Ovary (tissue), 3 donors: ENCODE results near the gene PADI2.

Source experiments
- CTCF ChIP-seq, 3 donors: fragments of 450-650 bp in 2 of 3; fragments of 200-600 bp in 1 of 3; IDR thresholded peaks; one replicate each; pipeline versions ENCODE4 v1.5.1 to v1.8.0; 2016 to 2022; ENCODE audit warnings: antibody characterized with exemption in 3 of 3, mild to moderate bottlenecking in 1 of 3
- POLR2A ChIP-seq: fragments of 450-650 bp; IDR thresholded peaks from one replicate; pipeline ENCODE4 v1.6.1; 2017; ENCODE audit warnings: antibody characterized with exemption, mild to moderate bottlenecking, moderate library complexity
- donor health status: DM: no; HTN: no; CAD: no.

- TF ChIP-seq POLR2A = no peak
- TF ChIP-seq CTCF (IDR thresholded peaks at IDR 0.05) = no peak
These were observed 9.2 kb downstream of the PADI2 start for GRCh38 chr1:17109892-17110554.
